Neuronal stem cell (in vitro differentiated cells): ENCODE measurements around the gene MEG3.

Experiments used
- DNase-seq: peaks from one replicate; pipeline ENCODE4 v3.0.0-alpha.2; 2013; ENCODE audit warnings: low spot score
- H2AFZ ChIP-seq: one replicate; pipeline ENCODE4 v1.6.1; 2013; ENCODE audit warnings: mild to moderate bottlenecking, low read length, inconsistent platforms
- H2AK5ac ChIP-seq: 2 replicates; pipeline ENCODE4 v1.6.1; 2013; ENCODE audit warnings: low read depth, mild to moderate bottlenecking, inconsistent platforms, low read length, moderate library complexity, mixed read lengths
- H2BK120ac ChIP-seq: 2 replicates; pipeline ENCODE4 v1.6.1; 2013; ENCODE audit warnings: low read depth, mild to moderate bottlenecking, inconsistent platforms, low read length, moderate library complexity, mixed read lengths
- H2BK12ac ChIP-seq: one replicate; pipeline ENCODE4 v1.6.1; 2013; ENCODE audit warnings: low read length, inconsistent platforms
- H2BK15ac ChIP-seq: 2 replicates; pipeline ENCODE4 v1.6.1; 2013; ENCODE audit warnings: mild to moderate bottlenecking, low read length, inconsistent platforms, mixed read lengths
- H2BK5ac ChIP-seq: one replicate; pipeline ENCODE4 v1.6.1; 2013; ENCODE audit warnings: inconsistent platforms, mild to moderate bottlenecking, low read length, moderate library complexity
- H3K14ac ChIP-seq: one replicate; pipeline ENCODE4 v1.6.1; 2013; ENCODE audit warnings: low read length, inconsistent platforms
- H3K18ac ChIP-seq: 2 replicates; pipeline ENCODE4 v1.6.1; 2013; ENCODE audit warnings: low read length, inconsistent platforms
- H3K23ac ChIP-seq: 2 replicates; pipeline ENCODE4 v1.6.1; 2013; ENCODE audit warnings: low read depth, mild to moderate bottlenecking, mixed read lengths, low read length, inconsistent platforms; ENCODE audit not compliant: poor library complexity
- H3K27ac ChIP-seq: replicated peaks from 3 replicates; pipeline ENCODE4 v1.5.1; 2013; ENCODE audit warnings: low read length, inconsistent platforms
- H3K27me3 ChIP-seq, 3 experiments: 2 replicates each; pipeline ENCODE4 v1.6.1; 2013; ENCODE audit warnings: low read length in 3 of 3, mild to moderate bottlenecking in 2 of 3, inconsistent platforms in 1 of 3, low read depth in 1 of 3, mixed read lengths in 1 of 3, moderate library complexity in 1 of 3; ENCODE audit not compliant: control insufficient read depth in 3 of 3, insufficient read depth in 3 of 3
- H3K36me3 ChIP-seq, 2 donors: replicated peaks in 1 of 2; 2 replicates each; pipeline ENCODE4 v1.6.1; 2013; ENCODE audit warnings: low read length in 2 of 2; ENCODE audit not compliant: control insufficient read depth in 2 of 2, insufficient read depth in 2 of 2
- H3K4ac ChIP-seq: 2 replicates; pipeline ENCODE4 v1.6.1; 2013; ENCODE audit warnings: inconsistent platforms, mild to moderate bottlenecking, low read length, moderate library complexity
- H3K4me1 ChIP-seq, 2 donors: 1 replicate in 1 of 2; 2 replicates in 1 of 2; pipeline ENCODE4 v1.6.1; 2013; ENCODE audit warnings: low read length in 2 of 2, low read depth in 1 of 2; ENCODE audit not compliant: control insufficient read depth in 2 of 2, insufficient read depth in 1 of 2
- H3K4me2 ChIP-seq: one replicate; pipeline ENCODE4 v1.6.1; 2013; ENCODE audit warnings: mild to moderate bottlenecking, low read length, inconsistent platforms; ENCODE audit not compliant: insufficient read depth, poor library complexity, severe bottlenecking
- H3K4me3 ChIP-seq, 2 donors: 2 replicates each; pipeline ENCODE4 v1.5.1; 2013; ENCODE audit warnings: low read length in 2 of 2, mild to moderate bottlenecking in 2 of 2, inconsistent platforms in 1 of 2, moderate library complexity in 1 of 2
- H3K79me1 ChIP-seq: one replicate; pipeline ENCODE4 v1.6.1; 2013; ENCODE audit warnings: low read depth, mild to moderate bottlenecking, inconsistent platforms, low read length, moderate library complexity
- H3K9ac ChIP-seq: one replicate; pipeline ENCODE4 v1.6.1; 2013; ENCODE audit warnings: mild to moderate bottlenecking, low read depth, low read length, inconsistent platforms; ENCODE audit not compliant: poor library complexity
- H3K9me3 ChIP-seq, 2 donors: replicated peaks in 1 of 2; 2 replicates each; pipeline versions ENCODE3 to v1.6.1; 2013; ENCODE audit warnings: low read length in 2 of 2, mild to moderate bottlenecking in 2 of 2, inconsistent platforms in 1 of 2, low read depth in 1 of 2, mixed read lengths in 1 of 2, moderate library complexity in 1 of 2; ENCODE audit not compliant: control insufficient read depth in 2 of 2, insufficient read depth in 1 of 2
- H4K8ac ChIP-seq: one replicate; pipeline ENCODE4 v1.6.1; 2013; ENCODE audit warnings: low read depth, mild to moderate bottlenecking, inconsistent platforms, low read length, moderate library complexity
- H4K91ac ChIP-seq: one replicate; pipeline ENCODE4 v1.6.1; 2013; ENCODE audit warnings: low read length, low read depth, mild to moderate bottlenecking, inconsistent platforms; ENCODE audit not compliant: poor library complexity
- WGBS, 2 donors: extraction: QIAGEN DNeasy Blood & Tissue Kit; methylation state at CpG; one replicate each; pipeline ENCODE4 v1.1.7; 2013; ENCODE audit warnings: missing lambda C conversion rate in 2 of 2, mixed read lengths in 1 of 2; ENCODE audit not compliant: insufficient read length in 2 of 2, insufficient replicate concordance in 1 of 2; ENCODE audit errors: extremely low coverage in 2 of 2; 5-methylcytosine and 5-hydroxymethylcytosine counted together

Gene MEG3

GRCh38 chr14:100807979-100808734 lies 17.8 kb upstream of the MEG3 start:
- Histone ChIP-seq H3K14ac (no peak overlapping the region), H2AFZ (no peak overlapping the region), H3K9me3 (peaks cover 42 to 45% of the 10 kb centered on the region in 2 donors), H2BK12ac (no peak overlapping the region), H2AK5ac (peak overlapping the region; percentile 87), H3K27me3 (no peaks in the 10 kb centered on the region), H3K79me1 (no peaks in the 10 kb centered on the region), H4K8ac (no peak overlapping the region), H3K18ac (no peak overlapping the region), H2BK5ac (no peak overlapping the region), H3K4me2 (no peak overlapping the region), H3K4me3 (no peak overlapping the region), H3K4me1 (peaks cover 0 to 1% of the 10 kb centered on the region in 2 donors), H3K36me3 (no peaks in the 10 kb centered on the region), H2BK15ac (no peak overlapping the region), H2BK120ac (no peak overlapping the region), H4K91ac (no peak overlapping the region), H3K23ac (no peak overlapping the region), H3K9ac (no peak overlapping the region), H3K4ac (no peak overlapping the region), H3K27ac (no peak overlapping the region)
- no CpG with 5 or more reads among the region's 16 CpGs for WGBS, 2 donors
- no peak for DNase-seq

- Histone ChIP-seq H3K27ac (no peak overlapping the region), H3K4me1 (no peaks in the 10 kb centered on the region), H3K4me3 (no peak overlapping the region), H3K4ac (no peak overlapping the region), H4K91ac (no peak overlapping the region), H3K79me1 (no peaks in the 10 kb centered on the region), H2BK12ac (no peak overlapping the region), H3K14ac (peak overlapping the region; percentile 10), H3K4me2 (no peak overlapping the region), H3K36me3 (no peaks in the 10 kb centered on the region), H2BK120ac (no peak overlapping the region), H3K23ac (no peak overlapping the region), H4K8ac (no peak overlapping the region), H2BK5ac (no peak overlapping the region), H3K9ac (no peak overlapping the region), H3K27me3 (no peaks in the 10 kb centered on the region), H2AFZ (no peak overlapping the region), H2BK15ac (peak overlapping the region; percentile 60), H3K18ac (peak overlapping the region; percentile 69), H2AK5ac (peak overlapping the region; percentile 68), H3K9me3 (peaks cover 42 to 45% of the 10 kb centered on the region in 2 donors)
- no peak for DNase-seq
- no CpG with 5 or more reads among the region's 7 CpGs for WGBS, 2 donors
Measured at GRCh38 chr14:100810435-100810834, 15.5 kb upstream of the MEG3 start.

- no peaks in the 10 kb centered on the region for H3K27me3 ChIP-seq
- no peak overlapping the region for H3K27ac ChIP-seq
- no peak overlapping the region for H4K91ac ChIP-seq
- no peak overlapping the region for H3K4me3 ChIP-seq
- peaks cover 0 to 2% of the 10 kb centered on the region in 2 donors for H3K4me1 ChIP-seq
- H2BK120ac ChIP-seq: no peak overlapping the region
- no peak overlapping the region for H3K4me2 ChIP-seq
- H2AK5ac ChIP-seq: peak overlapping the region; percentile 68
- H2AFZ ChIP-seq: no peak overlapping the region
- no peaks in the 10 kb centered on the region for H3K36me3 ChIP-seq
- H3K14ac ChIP-seq: peak overlapping the region; percentile 10
- no CpG with 5 or more reads among the region's 21 CpGs for WGBS, 2 donors
- H2BK12ac ChIP-seq: peak overlapping the region; percentile 31
- H3K18ac ChIP-seq: peak overlapping the region; percentile 69
- no peak for DNase-seq
- peaks cover 42 to 45% of the 10 kb centered on the region in 2 donors for H3K9me3 ChIP-seq
- H3K4ac ChIP-seq: no peak overlapping the region
- H2BK15ac ChIP-seq: peak overlapping the region; percentile 87
- H2BK5ac ChIP-seq: no peak overlapping the region
- H3K23ac ChIP-seq: no peak overlapping the region
- H3K79me1 ChIP-seq: no peaks in the 10 kb centered on the region
- no peak overlapping the region for H3K9ac ChIP-seq
- no peak overlapping the region for H4K8ac ChIP-seq
Measured at GRCh38 chr14:100810861-100811461, 15.0 kb upstream of the MEG3 start.

- WGBS, 2 donors: no CpG with 5 or more reads among the region's 10 CpGs
- peak overlapping the region; percentile 41 for H2AK5ac ChIP-seq
- H3K4me2 ChIP-seq: no peak overlapping the region
- peak overlapping the region; percentile 39 for H3K14ac ChIP-seq
- no peak for DNase-seq
- no peaks in the 10 kb centered on the region for H3K36me3 ChIP-seq
- no peak overlapping the region for H3K27ac ChIP-seq
- peak overlapping the region; percentile 71 for H2BK15ac ChIP-seq
- no peaks in the 10 kb centered on the region for H3K79me1 ChIP-seq
- peaks cover 33 to 35% of the 10 kb centered on the region in 2 donors for H3K9me3 ChIP-seq
- peak overlapping the region; percentile 88 for H3K18ac ChIP-seq
- peaks cover 5 to 6% of the 10 kb centered on the region in 2 donors for H3K4me1 ChIP-seq
- H3K23ac ChIP-seq: no peak overlapping the region
- no peak overlapping the region for H3K4me3 ChIP-seq
- H3K27me3 ChIP-seq: no peaks in the 10 kb centered on the region
- no peak overlapping the region for H2BK120ac ChIP-seq
- no peak overlapping the region for H3K4ac ChIP-seq
- no peak overlapping the region for H3K9ac ChIP-seq
- no peak overlapping the region for H4K91ac ChIP-seq
- H2AFZ ChIP-seq: no peak overlapping the region
- H2BK12ac ChIP-seq: peak overlapping the region; percentile 69
- H4K8ac ChIP-seq: no peak overlapping the region
- H2BK5ac ChIP-seq: no peak overlapping the region
Measured at GRCh38 chr14:100813291-100813690, 12.6 kb upstream of the MEG3 start.
